ENCODE data around the gene MGMT.

The MGMT gene

GRCh38 chr10:129756912-129757901 is 290.2 kb downstream of the MGMT start:
- no peaks in the 10 kb centered on the region; the same call in 1 of the 2 replicates for H3K9me3 ChIP-seq (ENCODE audit: control insufficient read depth, insufficient read depth, low read length)
- H3K36me3 ChIP-seq (ENCODE audit: insufficient read depth, low read length): no peaks in the 10 kb centered on the region
- H3K9ac ChIP-seq (ENCODE audit: low read depth, low read length): no peak overlapping the region
- no peaks in the 10 kb centered on the region for H3K4me1 ChIP-seq (ENCODE audit: insufficient read depth, low read length)

- H3K4me1 ChIP-seq (ENCODE audit: insufficient read depth, low read length): no peaks in the 10 kb centered on the region
Measured at GRCh38 chr10:129758207-129759021, 291.4 kb downstream of the MGMT start.

GRCh38 chr10:129759214-129760002 is 292.4 kb downstream of the MGMT start:
- Histone ChIP-seq H3K4me1 (ENCODE audit: insufficient read depth, low read length) (no peaks in the 10 kb centered on the region), H3K9me3 (ENCODE audit: control insufficient read depth, insufficient read depth, low read length) (no peaks in the 10 kb centered on the region), H3K9ac (ENCODE audit: low read depth, low read length) (no peak overlapping the region), H3K36me3 (ENCODE audit: insufficient read depth, low read length) (no peaks in the 10 kb centered on the region)

More at GRCh38 chr10:129758207-129759021, 291.4 kb downstream of the MGMT start:
- Histone ChIP-seq H3K9ac (ENCODE audit: low read depth, low read length) (no peak overlapping the region), H3K36me3 (ENCODE audit: insufficient read depth, low read length) (no peaks in the 10 kb centered on the region), H3K9me3 (ENCODE audit: control insufficient read depth, insufficient read depth, low read length) (no peaks in the 10 kb centered on the region)

GRCh38 chr10:129760003-129760315 is 292.9 kb downstream of the MGMT start:
- no peaks in the 10 kb centered on the region for H3K4me1 ChIP-seq (ENCODE audit: insufficient read depth, low read length)
- H3K9ac ChIP-seq (ENCODE audit: low read depth, low read length): no peak overlapping the region
- H3K36me3 ChIP-seq (ENCODE audit: insufficient read depth, low read length): no peaks in the 10 kb centered on the region
- H3K9me3 ChIP-seq (ENCODE audit: control insufficient read depth, insufficient read depth, low read length): no peaks in the 10 kb centered on the region

GRCh38 chr10:129760416-129760815 is 293.4 kb downstream of the MGMT start:
- no peaks in the 10 kb centered on the region for H3K9me3 ChIP-seq (ENCODE audit: control insufficient read depth, insufficient read depth, low read length)
- H3K4me1 ChIP-seq (ENCODE audit: insufficient read depth, low read length): no peaks in the 10 kb centered on the region
- H3K9ac ChIP-seq (ENCODE audit: low read depth, low read length): no peak overlapping the region
- no peaks in the 10 kb centered on the region for H3K36me3 ChIP-seq (ENCODE audit: insufficient read depth, low read length)

- H3K36me3 ChIP-seq (ENCODE audit: insufficient read depth, low read length): no peaks in the 10 kb centered on the region
- H3K9me3 ChIP-seq (ENCODE audit: control insufficient read depth, insufficient read depth, low read length): no peaks in the 10 kb centered on the region
- no peaks in the 10 kb centered on the region for H3K4me1 ChIP-seq (ENCODE audit: insufficient read depth, low read length)
- no peak overlapping the region for H3K9ac ChIP-seq (ENCODE audit: low read depth, low read length)
Measured at GRCh38 chr10:129761197-129761972, 294.3 kb downstream of the MGMT start.

- no peaks in the 10 kb centered on the region for H3K4me1 ChIP-seq (ENCODE audit: insufficient read depth, low read length)
- no peaks in the 10 kb centered on the region for H3K36me3 ChIP-seq (ENCODE audit: insufficient read depth, low read length)
- H3K9ac ChIP-seq (ENCODE audit: low read depth, low read length): no peak overlapping the region
- H3K9me3 ChIP-seq (ENCODE audit: control insufficient read depth, insufficient read depth, low read length): no peaks in the 10 kb centered on the region
Measured at GRCh38 chr10:129761981-129762956, 295.2 kb downstream of the MGMT start.

GRCh38 chr10:129764011-129764900 is 297.2 kb downstream of the MGMT start:
- Histone ChIP-seq H3K9ac (ENCODE audit: low read depth, low read length) (no peak overlapping the region), H3K9me3 (ENCODE audit: control insufficient read depth, insufficient read depth, low read length) (no peaks in the 10 kb centered on the region), H3K4me1 (ENCODE audit: insufficient read depth, low read length) (no peaks in the 10 kb centered on the region), H3K36me3 (ENCODE audit: insufficient read depth, low read length) (no peaks in the 10 kb centered on the region)

- Histone ChIP-seq H3K9ac (ENCODE audit: low read depth, low read length) (no peak overlapping the region), H3K9me3 (ENCODE audit: control insufficient read depth, insufficient read depth, low read length) (no peaks in the 10 kb centered on the region), H3K4me1 (ENCODE audit: insufficient read depth, low read length) (no peaks in the 10 kb centered on the region), H3K36me3 (ENCODE audit: insufficient read depth, low read length) (no peaks in the 10 kb centered on the region)
Measured at GRCh38 chr10:129764901-129765663, 298.0 kb downstream of the MGMT start.

GRCh38 chr10:129765664-129766550 is 298.9 kb downstream of the MGMT start:
- Histone ChIP-seq H3K4me1 (ENCODE audit: insufficient read depth, low read length) (no peaks in the 10 kb centered on the region), H3K36me3 (ENCODE audit: insufficient read depth, low read length) (no peaks in the 10 kb centered on the region), H3K9me3 (ENCODE audit: control insufficient read depth, insufficient read depth, low read length) (no peaks in the 10 kb centered on the region), H3K9ac (ENCODE audit: low read depth, low read length) (no peak overlapping the region)
